ENCODE results near the gene UBR3.

DNA sequence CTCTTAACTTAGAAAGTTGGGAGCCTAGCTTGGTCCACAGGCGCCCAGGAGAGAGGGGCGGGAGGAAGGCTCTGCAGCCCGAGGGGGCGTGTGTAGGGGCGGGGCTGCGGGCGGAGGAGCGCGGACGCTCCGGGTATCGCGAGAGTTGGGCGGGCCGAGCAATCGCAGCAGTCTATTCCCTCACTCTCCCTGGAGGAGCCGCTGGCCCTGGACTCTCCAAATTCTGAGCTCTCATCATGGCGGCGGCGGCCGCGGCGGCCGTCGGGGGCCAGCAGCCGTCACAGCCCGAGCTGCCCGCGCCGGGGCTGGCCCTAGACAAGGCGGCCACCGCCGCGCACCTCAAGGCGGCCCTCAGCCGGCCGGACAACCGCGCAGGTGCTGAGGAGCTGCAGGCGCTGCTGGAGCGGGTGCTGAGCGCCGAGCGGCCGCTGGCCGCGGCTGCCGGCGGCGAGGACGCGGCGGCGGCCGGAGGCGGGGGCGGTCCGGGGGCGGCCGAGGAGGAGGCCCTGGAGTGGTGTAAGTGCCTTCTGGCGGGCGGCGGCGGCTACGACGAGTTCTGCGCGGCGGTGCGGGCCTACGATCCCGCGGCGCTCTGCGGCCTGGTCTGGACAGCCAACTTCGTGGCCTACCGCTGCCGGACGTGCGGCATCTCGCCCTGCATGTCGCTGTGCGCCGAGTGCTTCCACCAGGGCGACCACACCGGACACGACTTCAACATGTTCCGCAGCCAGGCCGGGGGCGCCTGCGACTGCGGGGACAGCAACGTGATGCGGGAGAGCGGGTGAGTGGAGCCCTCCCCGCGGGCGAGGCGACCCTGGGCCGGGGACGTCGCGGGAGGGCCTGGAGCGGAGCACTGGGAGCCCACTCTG, at the start of gene UBR3:
- TF ChIP-seq, protein P1, sequence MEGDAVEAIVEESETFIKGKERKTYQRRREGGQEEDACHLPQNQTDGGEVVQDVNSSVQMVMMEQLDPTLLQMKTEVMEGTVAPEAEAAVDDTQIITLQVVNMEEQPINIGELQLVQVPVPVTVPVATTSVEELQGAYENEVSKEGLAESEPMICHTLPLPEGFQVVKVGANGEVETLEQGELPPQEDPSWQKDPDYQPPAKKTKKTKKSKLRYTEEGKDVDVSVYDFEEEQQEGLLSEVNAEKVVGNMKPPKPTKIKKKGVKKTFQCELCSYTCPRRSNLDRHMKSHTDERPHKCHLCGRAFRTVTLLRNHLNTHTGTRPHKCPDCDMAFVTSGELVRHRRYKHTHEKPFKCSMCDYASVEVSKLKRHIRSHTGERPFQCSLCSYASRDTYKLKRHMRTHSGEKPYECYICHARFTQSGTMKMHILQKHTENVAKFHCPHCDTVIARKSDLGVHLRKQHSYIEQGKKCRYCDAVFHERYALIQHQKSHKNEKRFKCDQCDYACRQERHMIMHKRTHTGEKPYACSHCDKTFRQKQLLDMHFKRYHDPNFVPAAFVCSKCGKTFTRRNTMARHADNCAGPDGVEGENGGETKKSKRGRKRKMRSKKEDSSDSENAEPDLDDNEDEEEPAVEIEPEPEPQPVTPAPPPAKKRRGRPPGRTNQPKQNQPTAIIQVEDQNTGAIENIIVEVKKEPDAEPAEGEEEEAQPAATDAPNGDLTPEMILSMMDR (conservative IDR thresholded peaks at IDR 0.05), result peak; percentile 17; the same call in 1 of the 2 replicates
- peak; percentile 98 for TF ChIP-seq ZFX (IDR thresholded peaks at IDR 0.05)

Data from C4-2B (cell line).